Endodermal cell (in vitro differentiated cells): ENCODE measurements around the gene RELT. TPM values are rescaled to one million over a fixed set of nuclear protein-coding genes. Genes with fewer than 3 reads are reported as not detected.

Experiments
- DNase-seq: peaks from one replicate; pipeline ENCODE4 v3.0.0-alpha.2; 2017
- H3K27ac ChIP-seq: 2 replicates; pipeline ENCODE4 v1.5.1; 2013; ENCODE audit warnings: mild to moderate bottlenecking, low read depth, low read length, moderate library complexity
- H3K27me3 ChIP-seq: 2 replicates; pipeline ENCODE4 v1.6.1; 2013; ENCODE audit warnings: mild to moderate bottlenecking, low read length, moderate library complexity; ENCODE audit not compliant: insufficient read depth, control insufficient read depth, poor library complexity, severe bottlenecking
- H3K36me3 ChIP-seq: 2 replicates; pipeline ENCODE4 v1.7.0; 2013; ENCODE audit warnings: mild to moderate bottlenecking, low read length, moderate library complexity; ENCODE audit not compliant: control insufficient read depth, insufficient read depth
- H3K4me1 ChIP-seq: one replicate; pipeline ENCODE4 v1.7.0; 2013; ENCODE audit warnings: low read length; ENCODE audit not compliant: control insufficient read depth, insufficient read depth
- H3K4me3 ChIP-seq: 2 replicates; pipeline ENCODE4 v1.5.1; 2013; ENCODE audit warnings: mild to moderate bottlenecking, low read length, moderate library complexity
- H3K9ac ChIP-seq: 2 replicates; pipeline ENCODE4 v1.6.1; 2013; ENCODE audit warnings: mild to moderate bottlenecking, low read length, moderate library complexity; ENCODE audit not compliant: poor library complexity, severe bottlenecking; ENCODE audit errors: extremely low read depth
- H3K9me3 ChIP-seq: 2 replicates; pipeline ENCODE4 v1.6.1; 2013; ENCODE audit warnings: mild to moderate bottlenecking, low read length, moderate library complexity; ENCODE audit not compliant: control insufficient read depth
- H3K27ac Mint-ChIP-seq: 2 replicates; pipeline ENCODE4 v1.8.0; 2020; ENCODE audit warnings: mixed read lengths
- H3K27me3 Mint-ChIP-seq: 2 replicates; pipeline ENCODE4 v1.8.0; 2021; ENCODE audit warnings: mild to moderate bottlenecking, mixed read lengths; ENCODE audit not compliant: insufficient read depth
- H3K36me3 Mint-ChIP-seq: 2 replicates; pipeline ENCODE4 v1.8.0; 2020; ENCODE audit warnings: low read depth, mixed read lengths
- H3K4me1 Mint-ChIP-seq: 2 replicates; pipeline ENCODE4 v1.8.0; 2020; ENCODE audit warnings: mixed read lengths
- H3K4me3 Mint-ChIP-seq: 2 replicates; pipeline ENCODE4 v1.8.0; 2020; ENCODE audit warnings: mild to moderate bottlenecking, moderate library complexity, mixed read lengths
- H3K9me3 Mint-ChIP-seq: 2 replicates; pipeline ENCODE4 v1.8.0; 2020; ENCODE audit warnings: mild to moderate bottlenecking, mixed read lengths
- CTCF ChIP-seq: fragments of 200-600 bp; sonication (generic); conservative IDR thresholded peaks from 2 replicates; pipeline ENCODE4 v1.5.0; 2021; ENCODE audit warnings: antibody characterized with exemption, mild to moderate bottlenecking
- WGBS, 2 experiments: methylation state at CpG; one replicate each; pipeline versions ENCODE4 v1.1.5 to v1.1.7; 2013; ENCODE audit warnings: missing lambda C conversion rate in 2 of 2, mixed read lengths in 1 of 2; ENCODE audit not compliant: insufficient coverage in 1 of 2, insufficient read length in 1 of 2; 5-methylcytosine and 5-hydroxymethylcytosine counted together
- total RNA-seq, 2 donors: library from RNA; stranded (reverse); fragmentation: NEBNext Ultra II Directional in 1 of 2; extraction: Animal tissue kit (Norgen Biotek cat#: 25700) in 1 of 2; gene quantifications; 2 replicates in 1 of 2; 3 replicates in 1 of 2; pipeline ENCODE4 v1.2.1, GENCODE V29; 2021

Gene RELT
- total RNA-seq, 2 donors from 2014 or later: 6.9 to 8.9 TPM

- peaks cover 7% of the 10 kb centered on the region for H3K27me3 Mint-ChIP-seq
- 73 to 75% methylated on average over 4 to 6 of the region's 6 CpGs for WGBS, 2 experiments
- no peak overlapping the region for H3K4me3 ChIP-seq
These were observed 404 bp upstream of the RELT start for GRCh38 chr11:73375830-73376159.

GRCh38 chr11:73376803-73377629, 817 bp downstream of the RELT start:
- no peaks in the 10 kb centered on the region for H3K9me3 ChIP-seq
- peaks cover 7% of the 10 kb centered on the region for H3K27me3 Mint-ChIP-seq
- H3K27ac Mint-ChIP-seq: peak overlapping the region; percentile 14
- peak overlapping the region; percentile 78 for H3K4me3 ChIP-seq
- peaks cover 10% of the 10 kb centered on the region for H3K4me1 Mint-ChIP-seq
- H3K4me1 ChIP-seq: peaks cover 4% of the 10 kb centered on the region
- no peaks in the 10 kb centered on the region for H3K9me3 Mint-ChIP-seq
- peak overlapping the region; percentile 62 for H3K9ac ChIP-seq
- peak overlapping the region; percentile 74 for H3K4me3 Mint-ChIP-seq
- peak overlapping the region; percentile 57 for H3K27ac ChIP-seq
- H3K27me3 ChIP-seq: no peaks in the 10 kb centered on the region
- H3K36me3 Mint-ChIP-seq: no peaks in the 10 kb centered on the region
- DNase-seq: peak; percentile 81
- no peaks in the 10 kb centered on the region for H3K36me3 ChIP-seq
- no peak for TF ChIP-seq CTCF
- 6 to 12% methylated on average over 30 to 56 of the region's 56 CpGs for WGBS, 2 experiments

More at GRCh38 chr11:73375830-73376159, 404 bp upstream of the RELT start:
- no peaks in the 10 kb centered on the region for H3K9me3 ChIP-seq
- H3K36me3 Mint-ChIP-seq: no peaks in the 10 kb centered on the region
- H3K9ac ChIP-seq: no peak overlapping the region
- no peaks in the 10 kb centered on the region for H3K36me3 ChIP-seq
- peaks cover 10% of the 10 kb centered on the region for H3K4me1 Mint-ChIP-seq
- no peaks in the 10 kb centered on the region for H3K9me3 Mint-ChIP-seq
- H3K4me3 Mint-ChIP-seq: peak overlapping the region; percentile 74
- H3K27ac Mint-ChIP-seq: no peak overlapping the region
- DNase-seq: no peak
- no peaks in the 10 kb centered on the region for H3K27me3 ChIP-seq
- peaks cover 4% of the 10 kb centered on the region for H3K4me1 ChIP-seq
- H3K27ac ChIP-seq: no peak overlapping the region
- TF ChIP-seq CTCF: no peak

- Mint-ChIP-seq H3K4me3 (no peak overlapping the region), H3K36me3 (no peaks in the 10 kb centered on the region), H3K9me3 (no peaks in the 10 kb centered on the region), H3K27ac (no peak overlapping the region), H3K27me3 (peaks cover 7% of the 10 kb centered on the region), H3K4me1 (peaks cover 10% of the 10 kb centered on the region)
- H3K9ac ChIP-seq: no peak overlapping the region
- no peaks in the 10 kb centered on the region for H3K36me3 ChIP-seq
- H3K27ac ChIP-seq: no peak overlapping the region
- WGBS, 2 experiments: 89 to 93% methylated on average over 6 to 10 of the region's 10 CpGs
- H3K4me3 ChIP-seq: no peak overlapping the region
- no peak for TF ChIP-seq CTCF
- DNase-seq: no peak
- H3K4me1 ChIP-seq: peaks cover 4% of the 10 kb centered on the region
- H3K9me3 ChIP-seq: no peaks in the 10 kb centered on the region
- no peaks in the 10 kb centered on the region for H3K27me3 ChIP-seq
These were observed 3.1 kb downstream of the RELT start for GRCh38 chr11:73379189-73379880.
